ENCODE data around the gene KLK14. TPM values are rescaled to one million over a fixed set of nuclear protein-coding genes. Genes with fewer than 3 reads are reported as not detected.

KLK14 gene
- total and polyA plus RNA-seq, 9 donors = 0.10 to 1.5 (median 0.32) TPM; not detected in 5

DNA sequence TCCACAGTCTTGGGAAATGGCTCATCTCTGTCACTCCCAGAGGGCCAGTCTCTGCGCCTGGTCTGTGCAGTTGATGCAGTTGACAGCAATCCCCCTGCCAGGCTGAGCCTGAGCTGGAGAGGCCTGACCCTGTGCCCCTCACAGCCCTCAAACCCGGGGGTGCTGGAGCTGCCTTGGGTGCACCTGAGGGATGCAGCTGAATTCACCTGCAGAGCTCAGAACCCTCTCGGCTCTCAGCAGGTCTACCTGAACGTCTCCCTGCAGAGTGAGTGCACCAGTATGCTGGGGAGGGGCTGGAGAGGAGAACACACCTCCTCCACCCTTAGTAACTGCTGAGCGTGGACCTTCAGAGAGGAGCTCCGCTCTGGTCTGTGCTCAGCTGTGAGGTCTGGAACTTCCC is 44.3 kb upstream of the KLK14 start:
- no peaks in the 10 kb centered on the region for H3K9me3 ChIP-seq
- no peak for TF ChIP-seq POLR2A (IDR thresholded peaks at IDR 0.05)
- TF ChIP-seq EP300 (IDR thresholded peaks at IDR 0.05) = no peak
- TF ChIP-seq CTCF (IDR thresholded peaks at IDR 0.05) = no peak
- no peak overlapping the region for H3K27ac ChIP-seq
- no peak for DNase-seq
- H3K27me3 ChIP-seq = no peaks in the 10 kb centered on the region
- WGBS, 3 donors = 75 to 78% (median 78%) methylated on average over 6 of the region's 6 CpGs
- peaks cover 26% of the 10 kb centered on the region for H3K4me1 ChIP-seq (ENCODE audit: insufficient read depth)
- no peak overlapping the region for H3K4me3 ChIP-seq
- no peaks in the 10 kb centered on the region for H3K36me3 ChIP-seq
- intact Hi-C loops (cut with DNase I) = no loop called here

DNA sequence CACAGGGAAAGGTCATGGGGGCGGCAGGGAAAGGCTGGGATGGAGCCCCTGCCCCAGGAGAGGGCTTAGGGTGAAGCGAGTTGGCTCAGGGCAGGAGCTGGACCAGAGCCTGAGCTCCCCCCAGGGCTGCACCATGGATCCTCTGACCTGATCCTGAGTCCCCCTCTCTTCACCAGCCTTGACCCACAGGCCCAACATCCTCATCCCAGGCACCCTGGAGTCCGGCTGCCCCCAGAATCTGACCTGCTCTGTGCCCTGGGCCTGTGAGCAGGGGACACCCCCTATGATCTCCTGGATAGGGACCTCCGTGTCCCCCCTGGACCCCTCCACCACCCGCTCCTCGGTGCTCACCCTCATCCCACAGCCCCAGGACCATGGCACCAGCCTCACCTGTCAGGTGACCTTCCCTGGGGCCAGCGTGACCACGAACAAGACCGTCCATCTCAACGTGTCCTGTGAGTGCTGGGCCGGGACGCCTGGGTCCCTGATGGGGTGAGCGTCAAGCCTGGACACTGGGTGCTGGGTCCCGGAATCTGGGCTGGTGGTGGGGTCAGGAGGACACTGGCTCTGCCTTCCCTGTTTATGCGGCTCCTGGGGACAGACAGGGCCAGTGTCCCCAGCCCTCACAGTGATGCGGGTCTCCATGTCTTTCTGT is 42.9 kb upstream of the KLK14 start:
- Histone ChIP-seq H3K4me3 (no peak overlapping the region), H3K27ac (peak overlapping the region in 1 of 2 donors; percentile 24), H3K4me1 (ENCODE audit: insufficient read depth) (peaks cover 23% of the 10 kb centered on the region), H3K27me3 (no peaks in the 10 kb centered on the region), H3K36me3 (no peaks in the 10 kb centered on the region), H3K9me3 (no peaks in the 10 kb centered on the region)
- no peak for TF ChIP-seq CTCF (IDR thresholded peaks at IDR 0.05)
- no peak for TF ChIP-seq POLR2A (IDR thresholded peaks at IDR 0.05)
- no peak for TF ChIP-seq EP300 (IDR thresholded peaks at IDR 0.05)
- intact Hi-C loops (cut with DNase I) = no loop called here
- 88 to 94% (median 93%) methylated on average over 16 of the region's 16 CpGs for whole genome bisulfite sequencing, 3 donors
- peak in 1 of 5 donors; percentile 40 for DNase-seq

- H3K27me3 ChIP-seq = no peaks in the 10 kb centered on the region
- H3K4me1 ChIP-seq (ENCODE audit: insufficient read depth) = peaks cover 22% of the 10 kb centered on the region
- WGBS, 3 donors = 38 to 46% (median 42%) methylated on average over 11 to 14 of the region's 14 CpGs
- no peaks in the 10 kb centered on the region for H3K36me3 ChIP-seq
- peak within 1 kb of the TSS in 1 of 2 donors; percentile 24 for H3K27ac ChIP-seq
- DNase-seq = peak in 4 of 5 donors; percentile 44 to 82 (median 60)
- intact Hi-C loops (cut with DNase I) = no loop called here
- H3K9me3 ChIP-seq = no peaks in the 10 kb centered on the region
- H3K4me3 ChIP-seq = no peak within 1 kb of the TSS
- TF ChIP-seq EP300 (IDR thresholded peaks at IDR 0.05) = no peak
- TF ChIP-seq CTCF (IDR thresholded peaks at IDR 0.05) = no peak
- no peak for TF ChIP-seq POLR2A (IDR thresholded peaks at IDR 0.05)
Measured at GRCh38 chr19:51124729-51125128, 42.0 kb upstream of the KLK14 start, which contains the start of gene SIGLEC9. TSS of gene SIGLEC9 (plus strand) at chr19:51124906. CDS start at chr19:51124975, 69 bp downstream.

GRCh38 chr19:51124216-51124615 is 41.5 kb upstream of the KLK14 start:
- TF ChIP-seq EP300 (IDR thresholded peaks at IDR 0.05) (no peak), CTCF (IDR thresholded peaks at IDR 0.05) (no peak), POLR2A (IDR thresholded peaks at IDR 0.05) (no peak)
- DNase-seq = peak in 2 of 5 donors; percentile 12 to 37
- no peaks in the 10 kb centered on the region for H3K36me3 ChIP-seq
- intact Hi-C loops (cut with DNase I) = no loop called here
- no peaks in the 10 kb centered on the region for H3K27me3 ChIP-seq
- no peaks in the 10 kb centered on the region for H3K9me3 ChIP-seq
- H3K4me3 ChIP-seq = no peak overlapping the region
- 89 to 91% (median 91%) methylated on average over 9 of the region's 9 CpGs for WGBS, 3 donors
- peaks cover 21% of the 10 kb centered on the region for H3K4me1 ChIP-seq (ENCODE audit: insufficient read depth)
- H3K27ac ChIP-seq = no peak overlapping the region
